ENCODE measurements around the gene NFE2. TPM values are rescaled to one million over a fixed set of nuclear protein-coding genes. Genes with fewer than 3 reads are reported as not detected.

NFE2 gene
- total RNA-seq, 1 experiment from 2014 or later: not detected

GRCh38 chr12:54251667-54252284 is 49.0 kb downstream of the NFE2 start:
- no TSS peak for BruUV-seq (replicated peaks)

GRCh38 chr12:54249489-54249888 is 51.3 kb downstream of the NFE2 start:
- TF ChIP-seq CTCF (conservative IDR thresholded peaks at IDR 0.05; ENCODE audit: low read depth, low read length): no peak
- TF ChIP-seq EZH2 (IDR thresholded peaks at IDR 0.05; ENCODE audit: borderline replicate concordance, low read depth, low read length, poor library complexity, severe bottlenecking): no peak
- Histone ChIP-seq H3K9me3 (ENCODE audit: low read depth, low read length, poor library complexity, severe bottlenecking) (no peaks in the 10 kb centered on the region), H3K4me3 (ENCODE audit: low read depth, low read length, poor library complexity, severe bottlenecking) (no peak overlapping the region), H3K4me1 (ENCODE audit: insufficient read depth, low read length, poor library complexity, severe bottlenecking) (peaks cover 6% of the 10 kb centered on the region), H3K27ac (ENCODE audit: low read depth, low read length, poor library complexity, severe bottlenecking) (no peak overlapping the region), H3K36me3 (ENCODE audit: insufficient read depth, low read length, poor library complexity, severe bottlenecking) (peaks cover 77% of the 10 kb centered on the region), H3K27me3 (replicated peaks; ENCODE audit: insufficient read depth, low read depth, low read length, poor library complexity) (no peaks in the 10 kb centered on the region)
- no peak for DNase-seq (ENCODE audit: low spot score)
- POLR2A ChIA-PET (ENCODE audit: low non-redundant PET): no interaction called here
- CTCF ChIA-PET: interaction anchor here (0.7 kb wide), 1 partner anchor 16 kb away, joined by 3 read pairs; no protein-coding TSS in a partner anchor
- intact Hi-C loops (cut with micrococcal nuclease; ENCODE audit: unreplicated experiment): no loop called here
- BruUV-seq (replicated peaks): no TSS peak

More at GRCh38 chr12:54251667-54252284, 49.0 kb downstream of the NFE2 start:
- H3K9me3 ChIP-seq (ENCODE audit: low read depth, low read length, poor library complexity, severe bottlenecking): no peaks in the 10 kb centered on the region
- no peaks in the 10 kb centered on the region for H3K27me3 ChIP-seq (replicated peaks; ENCODE audit: insufficient read depth, low read depth, low read length, poor library complexity)
- ChIA-PET CTCF (interaction anchor here (0.6 to 1.1 kb wide), 15 partner anchors 11 to 245 kb away, joined by 3 to 13 read pairs (median 4); partner anchors contain the start of genes CBX5 and COPZ1), POLR2A (ENCODE audit: low non-redundant PET) (interaction anchor here (0.5 to 1.0 kb wide), 2 partner anchors 28 to 129 kb away, joined by 3 read pairs; partner anchors contain the start of gene HNRNPA1)
- TF ChIP-seq CTCF (conservative IDR thresholded peaks at IDR 0.05; ENCODE audit: low read depth, low read length) (peak; percentile 75), EZH2 (IDR thresholded peaks at IDR 0.05; ENCODE audit: borderline replicate concordance, low read depth, low read length, poor library complexity, severe bottlenecking) (no peak)
- no peak overlapping the region for H3K4me3 ChIP-seq (ENCODE audit: low read depth, low read length, poor library complexity, severe bottlenecking)
- intact Hi-C loops (cut with micrococcal nuclease; ENCODE audit: unreplicated experiment): no loop called here
- peaks cover 11% of the 10 kb centered on the region for H3K4me1 ChIP-seq (ENCODE audit: insufficient read depth, low read length, poor library complexity, severe bottlenecking)
- DNase-seq (ENCODE audit: low spot score): peak; percentile 71
- peaks cover 80% of the 10 kb centered on the region for H3K36me3 ChIP-seq (ENCODE audit: insufficient read depth, low read length, poor library complexity, severe bottlenecking)
- H3K27ac ChIP-seq (ENCODE audit: low read depth, low read length, poor library complexity, severe bottlenecking): no peak overlapping the region

- Histone ChIP-seq H3K27me3 (replicated peaks; ENCODE audit: insufficient read depth, low read depth, low read length, poor library complexity) (no peaks in the 10 kb centered on the region), H3K27ac (ENCODE audit: low read depth, low read length, poor library complexity, severe bottlenecking) (no peak overlapping the region), H3K9me3 (ENCODE audit: low read depth, low read length, poor library complexity, severe bottlenecking) (no peaks in the 10 kb centered on the region), H3K4me1 (ENCODE audit: insufficient read depth, low read length, poor library complexity, severe bottlenecking) (no peaks in the 10 kb centered on the region), H3K36me3 (ENCODE audit: insufficient read depth, low read length, poor library complexity, severe bottlenecking) (peaks cover 71% of the 10 kb centered on the region), H3K4me3 (ENCODE audit: low read depth, low read length, poor library complexity, severe bottlenecking) (no peak overlapping the region)
- no TSS peak for BruUV-seq (replicated peaks)
- ChIA-PET POLR2A (ENCODE audit: low non-redundant PET) (no interaction called here), CTCF (no interaction called here)
- TF ChIP-seq EZH2 (IDR thresholded peaks at IDR 0.05; ENCODE audit: borderline replicate concordance, low read depth, low read length, poor library complexity, severe bottlenecking): no peak
- TF ChIP-seq CTCF (conservative IDR thresholded peaks at IDR 0.05; ENCODE audit: low read depth, low read length): no peak
- intact Hi-C loops (cut with micrococcal nuclease; ENCODE audit: unreplicated experiment): no loop called here
- DNase-seq (ENCODE audit: low spot score): no peak
Observed at GRCh38 chr12:54246011-54246641, 54.7 kb downstream of the NFE2 start.

Small RNAs within 50 kb of the gene (microRNA-seq; reads per million reads assigned to microRNA genes)
- 1,017 reads per million, percentile 81 among the genes with 10 or more reads in this experiment for gene MIR148B

Other genes starting within 250 kb of the NFE2 start
- gene HOXC4, start 247.2 kb downstream of the NFE2 start, total RNA-seq (2021): 9.6 and 9.8 TPM in 2 replicates
- gene SMUG1, start 112.0 kb downstream of the NFE2 start, total RNA-seq (2021): 27.7 and 32.8 TPM in 2 replicates
- gene CBX5, start 20.9 kb downstream of the NFE2 start, total RNA-seq (2021): 235 and 254 TPM in 2 replicates
- gene HNRNPA1, start 20.3 kb downstream of the NFE2 start, total RNA-seq (2021): 1,763 and 1,764 TPM in 2 replicates
- 169 and 187 TPM in 2 replicates for gene COPZ1, start 24.1 kb upstream of the NFE2 start, total RNA-seq (2021)
- gene GPR84, start 63.5 kb upstream of the NFE2 start, total RNA-seq (2021): not detected in 2 replicates
- gene ZNF385A, start 83.7 kb upstream of the NFE2 start, total RNA-seq (2021): 17.5 and 26.8 TPM in 2 replicates
- gene ITGA5, start 118.3 kb upstream of the NFE2 start, total RNA-seq (2021): 96.8 and 108 TPM in 2 replicates
- gene GTSF1, start 172.6 kb upstream of the NFE2 start, total RNA-seq (2021): not detected in 2 replicates
- gene NCKAP1L, start 196.7 kb upstream of the NFE2 start, total RNA-seq (2021): 250 and 279 TPM in 2 replicates
- 11.5 and 11.7 TPM in 2 replicates for gene PDE1B, start 248.6 kb upstream of the NFE2 start, total RNA-seq (2021)

Measured in A673 (cell line).